Prostate gland (tissue), 2 donors: ENCODE measurements around the gene PHOX2B.

Experiments
- CTCF ChIP-seq, 4 experiments: fragments of 200-600 bp in 2 of 4; fragments of 450-650 bp in 2 of 4; sonication (generic) in 2 of 4; IDR thresholded peaks; 1 replicate in 3 of 4; 2 replicates in 1 of 4; pipeline ENCODE4 v1.5.1; 2016 to 2019; ENCODE audit warnings: antibody characterized with exemption in 4 of 4, mild to moderate bottlenecking in 2 of 4, moderate library complexity in 2 of 4
- POLR2A ChIP-seq: fragments of 450-650 bp; IDR thresholded peaks from one replicate; pipeline ENCODE4 v1.6.1; 2016; ENCODE audit warnings: antibody characterized with exemption, mild to moderate bottlenecking
- POLR2AphosphoS5 ChIP-seq: sonication (generic); formaldehyde crosslinking; IDR thresholded peaks from one replicate; pipeline ENCODE4 v1.6.1; 2017; ENCODE audit warnings: antibody characterized with exemption

GRCh38 chr4:41776466-41776865, 27.9 kb upstream of the PHOX2B start:
- no peak for TF ChIP-seq CTCF (IDR thresholded peaks at IDR 0.05)
- no peak for TF ChIP-seq POLR2A
- TF ChIP-seq POLR2AphosphoS5: no peak
